Uterus (tissue), 2 donors: ENCODE measurements around the gene OXTR.

Experiments used
- POLR2A ChIP-seq, 2 donors: fragments of 450-650 bp; IDR thresholded peaks; one replicate each; pipeline ENCODE4 v1.6.1; 2016; ENCODE audit warnings: antibody characterized with exemption in 2 of 2, mild to moderate bottlenecking in 1 of 2, moderate library complexity in 1 of 2
- TF ChIP-seq, protein P1 (sequence below), 4 experiments: fragments of 200-600 bp in 2 of 4; fragments of 450-650 bp in 2 of 4; sonication (generic) in 2 of 4; IDR thresholded peaks; one replicate each; pipeline ENCODE4 v1.5.1; 2016 to 2019; ENCODE audit warnings: antibody characterized with exemption in 4 of 4, mild to moderate bottlenecking in 2 of 4, moderate library complexity in 1 of 4

DNA sequence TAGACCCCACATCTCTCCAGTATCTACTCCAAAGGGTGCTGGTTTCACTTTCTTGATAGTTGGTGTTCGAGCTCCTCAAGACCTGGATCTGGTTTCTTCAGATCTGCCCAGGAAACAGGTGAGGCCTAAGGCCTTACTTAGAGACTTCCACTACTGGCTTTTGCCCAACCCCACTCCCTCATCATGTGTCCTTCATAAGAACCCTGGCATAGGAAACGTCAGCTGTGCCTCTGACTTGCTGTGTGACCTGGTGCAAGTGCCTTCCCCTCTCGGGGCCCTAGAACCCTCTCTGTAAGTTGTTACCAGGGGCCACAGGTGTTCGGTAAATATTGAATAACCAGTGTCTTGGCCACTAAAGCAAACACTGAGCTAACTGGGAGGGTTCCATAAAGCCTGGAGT lies 3.9 kb downstream of the OXTR start:
- no peak for TF ChIP-seq POLR2A (IDR thresholded peaks at IDR 0.05)
- TF ChIP-seq, protein P1, sequence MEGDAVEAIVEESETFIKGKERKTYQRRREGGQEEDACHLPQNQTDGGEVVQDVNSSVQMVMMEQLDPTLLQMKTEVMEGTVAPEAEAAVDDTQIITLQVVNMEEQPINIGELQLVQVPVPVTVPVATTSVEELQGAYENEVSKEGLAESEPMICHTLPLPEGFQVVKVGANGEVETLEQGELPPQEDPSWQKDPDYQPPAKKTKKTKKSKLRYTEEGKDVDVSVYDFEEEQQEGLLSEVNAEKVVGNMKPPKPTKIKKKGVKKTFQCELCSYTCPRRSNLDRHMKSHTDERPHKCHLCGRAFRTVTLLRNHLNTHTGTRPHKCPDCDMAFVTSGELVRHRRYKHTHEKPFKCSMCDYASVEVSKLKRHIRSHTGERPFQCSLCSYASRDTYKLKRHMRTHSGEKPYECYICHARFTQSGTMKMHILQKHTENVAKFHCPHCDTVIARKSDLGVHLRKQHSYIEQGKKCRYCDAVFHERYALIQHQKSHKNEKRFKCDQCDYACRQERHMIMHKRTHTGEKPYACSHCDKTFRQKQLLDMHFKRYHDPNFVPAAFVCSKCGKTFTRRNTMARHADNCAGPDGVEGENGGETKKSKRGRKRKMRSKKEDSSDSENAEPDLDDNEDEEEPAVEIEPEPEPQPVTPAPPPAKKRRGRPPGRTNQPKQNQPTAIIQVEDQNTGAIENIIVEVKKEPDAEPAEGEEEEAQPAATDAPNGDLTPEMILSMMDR (IDR thresholded peaks at IDR 0.05), result no peak
